Measurements from ENCODE around the gene ADD1. TPM values are rescaled to one million over a fixed set of nuclear protein-coding genes. Genes with fewer than 3 reads are reported as not detected.

The ADD1 gene
- total and polyA plus RNA-seq, 2 experiments from 2014 or later, result 230 to 274 TPM

DNA sequence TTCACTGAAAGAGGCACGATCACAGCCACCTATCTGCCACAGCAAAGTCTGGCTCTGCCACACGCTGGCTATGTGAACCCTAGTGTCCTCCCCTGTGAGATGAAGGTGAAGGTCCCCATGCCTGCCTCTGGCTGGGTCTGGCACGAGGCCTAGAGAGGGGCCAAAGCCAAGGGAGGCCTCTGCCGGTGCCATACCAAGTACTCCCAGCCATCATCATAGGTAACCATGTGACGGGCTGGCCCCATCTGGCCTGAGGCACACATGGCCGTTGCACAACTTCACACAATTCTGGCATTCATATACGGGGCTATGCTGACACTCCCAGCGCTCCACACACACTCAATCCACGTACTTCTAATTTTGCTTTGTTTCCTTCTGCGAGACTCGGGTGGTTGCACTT is 104.3 kb downstream of the ADD1 start:
- Histone ChIP-seq H3K4me3 (no peak overlapping the region), H3K36me3 (peaks cover 78% of the 10 kb centered on the region), H3K9me3 (ENCODE audit: low read depth) (no peaks in the 10 kb centered on the region), H3K4me1 (ENCODE audit: low read depth) (no peaks in the 10 kb centered on the region), H3K27ac (no peak overlapping the region), H3K27me3 (no peaks in the 10 kb centered on the region)
- TF ChIP-seq, protein P1, sequence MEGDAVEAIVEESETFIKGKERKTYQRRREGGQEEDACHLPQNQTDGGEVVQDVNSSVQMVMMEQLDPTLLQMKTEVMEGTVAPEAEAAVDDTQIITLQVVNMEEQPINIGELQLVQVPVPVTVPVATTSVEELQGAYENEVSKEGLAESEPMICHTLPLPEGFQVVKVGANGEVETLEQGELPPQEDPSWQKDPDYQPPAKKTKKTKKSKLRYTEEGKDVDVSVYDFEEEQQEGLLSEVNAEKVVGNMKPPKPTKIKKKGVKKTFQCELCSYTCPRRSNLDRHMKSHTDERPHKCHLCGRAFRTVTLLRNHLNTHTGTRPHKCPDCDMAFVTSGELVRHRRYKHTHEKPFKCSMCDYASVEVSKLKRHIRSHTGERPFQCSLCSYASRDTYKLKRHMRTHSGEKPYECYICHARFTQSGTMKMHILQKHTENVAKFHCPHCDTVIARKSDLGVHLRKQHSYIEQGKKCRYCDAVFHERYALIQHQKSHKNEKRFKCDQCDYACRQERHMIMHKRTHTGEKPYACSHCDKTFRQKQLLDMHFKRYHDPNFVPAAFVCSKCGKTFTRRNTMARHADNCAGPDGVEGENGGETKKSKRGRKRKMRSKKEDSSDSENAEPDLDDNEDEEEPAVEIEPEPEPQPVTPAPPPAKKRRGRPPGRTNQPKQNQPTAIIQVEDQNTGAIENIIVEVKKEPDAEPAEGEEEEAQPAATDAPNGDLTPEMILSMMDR (IDR thresholded peaks at IDR 0.05; ENCODE audit: low read depth, low read length), result no peak
- DNase-seq (ENCODE audit: low read depth in 1 of 2, low spot score in 1 of 2), result no peak

DNA sequence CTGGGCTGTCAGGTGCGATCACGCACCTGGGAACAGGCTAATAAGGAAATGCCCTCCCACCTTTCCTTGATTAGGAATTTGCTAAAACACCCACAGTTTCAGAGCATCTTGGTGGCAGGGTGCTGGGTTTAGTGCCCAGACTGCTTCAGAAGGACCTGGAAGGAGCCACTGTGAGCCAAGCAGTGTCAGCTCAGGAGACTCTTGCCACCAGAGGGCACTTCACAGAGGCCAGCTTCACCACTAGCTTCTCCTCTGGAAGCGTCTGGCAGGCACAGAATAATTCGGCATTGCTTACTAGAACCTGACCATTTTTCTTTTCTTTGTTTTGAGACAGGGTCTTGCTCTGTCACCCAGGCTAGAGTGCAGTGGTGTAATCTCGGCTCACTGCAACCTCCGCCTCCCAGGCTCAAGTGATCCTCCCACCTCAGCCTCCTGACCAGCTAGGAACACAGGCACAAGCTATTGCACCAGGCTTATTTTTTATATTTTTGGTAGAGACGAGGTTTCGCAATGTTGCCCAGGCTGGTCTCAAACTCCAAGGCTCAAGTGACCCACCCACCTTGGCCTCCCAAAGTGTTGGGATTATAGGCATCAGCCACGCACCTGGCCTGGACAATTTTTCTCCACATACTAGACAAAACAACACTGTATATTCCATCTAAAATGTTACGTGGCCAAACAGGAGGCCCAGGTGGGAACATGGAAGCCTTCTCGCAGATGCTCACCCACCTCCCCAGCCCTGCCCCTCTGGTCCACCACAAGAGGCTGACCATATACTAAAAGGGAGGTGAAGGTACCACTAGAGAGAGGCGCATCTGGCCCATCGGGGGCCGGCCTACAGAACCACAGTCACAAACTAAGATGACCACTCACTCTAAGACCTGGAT is 105.5 kb downstream of the ADD1 start:
- H3K27me3 ChIP-seq, result no peaks in the 10 kb centered on the region
- no peaks in the 10 kb centered on the region for H3K4me1 ChIP-seq (ENCODE audit: low read depth)
- H3K9me3 ChIP-seq (ENCODE audit: low read depth), result no peaks in the 10 kb centered on the region
- peak; percentile 33 to 51 for DNase-seq (ENCODE audit: low read depth in 1 of 2, low spot score in 1 of 2)
- TF ChIP-seq, protein P1 (IDR thresholded peaks at IDR 0.05; ENCODE audit: low read depth, low read length), result peak; percentile 36
- H3K36me3 ChIP-seq, result peaks cover 73% of the 10 kb centered on the region
- no peak overlapping the region for H3K27ac ChIP-seq
- H3K4me3 ChIP-seq, result no peak overlapping the region

DNA sequence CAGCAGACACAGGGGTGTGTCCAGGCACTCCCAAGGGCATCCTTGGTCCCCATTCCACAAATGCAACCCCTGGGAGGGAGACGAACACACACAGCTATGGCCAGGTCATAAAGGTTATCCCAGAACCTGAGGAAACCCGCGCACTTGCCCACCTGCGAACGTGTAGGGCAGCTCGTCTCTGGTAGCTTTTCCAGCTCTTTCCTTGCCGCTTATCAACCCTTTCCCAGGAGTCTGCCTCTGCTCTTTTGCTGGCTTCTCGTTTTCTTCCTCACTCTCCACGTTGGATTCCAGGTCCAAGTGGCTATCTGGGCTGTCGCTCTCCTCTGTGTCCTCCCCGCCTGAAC is 106.1 kb downstream of the ADD1 start:
- H3K9me3 ChIP-seq (ENCODE audit: low read depth), result no peaks in the 10 kb centered on the region
- H3K27me3 ChIP-seq, result no peaks in the 10 kb centered on the region
- H3K36me3 ChIP-seq, result peaks cover 67% of the 10 kb centered on the region
- no peaks in the 10 kb centered on the region for H3K4me1 ChIP-seq (ENCODE audit: low read depth)
- TF ChIP-seq, protein P1 (IDR thresholded peaks at IDR 0.05; ENCODE audit: low read depth, low read length), result no peak
- no peak for DNase-seq (ENCODE audit: low read depth in 1 of 2, low spot score in 1 of 2)
- no peak overlapping the region for H3K27ac ChIP-seq
- H3K4me3 ChIP-seq, result no peak overlapping the region

DNA sequence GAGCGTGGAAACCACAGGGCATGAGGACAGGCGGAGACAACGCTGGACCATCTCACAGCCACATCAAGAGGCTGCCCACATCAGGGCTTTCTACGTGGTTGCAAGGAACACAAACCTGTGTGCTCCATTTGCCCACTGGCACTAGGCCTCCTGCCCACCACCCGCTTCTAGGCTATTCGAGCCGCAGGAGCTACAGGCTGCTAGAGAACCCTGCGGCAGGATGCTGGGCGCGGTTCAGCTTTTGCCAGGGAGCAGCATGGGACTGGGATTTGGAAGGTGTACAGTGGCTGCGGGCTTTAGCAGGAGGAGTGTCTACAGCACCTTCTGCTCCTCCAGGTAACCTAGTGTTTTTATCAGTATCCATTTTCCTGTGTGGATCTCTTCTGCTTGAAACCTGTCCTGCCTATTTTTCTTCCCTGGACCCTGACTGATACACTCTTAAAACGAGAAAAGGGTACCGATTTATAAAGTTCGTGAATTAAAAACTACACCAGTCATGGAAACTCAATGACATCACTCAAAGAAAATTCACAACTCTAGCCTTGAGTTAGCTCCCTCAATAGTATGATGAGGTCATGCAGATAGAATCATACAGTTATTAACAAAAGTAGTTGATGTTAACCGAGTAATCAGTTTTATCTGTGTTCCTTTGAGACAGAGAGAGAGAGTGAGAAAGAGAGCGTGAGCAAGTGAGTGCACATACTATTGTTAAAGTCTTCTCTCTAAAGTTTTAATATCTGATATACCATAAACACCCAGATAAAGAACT is 106.8 kb downstream of the ADD1 start:
- Histone ChIP-seq H3K9me3 (ENCODE audit: low read depth) (no peaks in the 10 kb centered on the region), H3K27me3 (no peaks in the 10 kb centered on the region), H3K36me3 (peaks cover 61% of the 10 kb centered on the region), H3K27ac (no peak overlapping the region), H3K4me1 (ENCODE audit: low read depth) (no peaks in the 10 kb centered on the region), H3K4me3 (no peak overlapping the region)
- DNase-seq (ENCODE audit: low read depth in 1 of 2, low spot score in 1 of 2), result no peak
- TF ChIP-seq, protein P1 (IDR thresholded peaks at IDR 0.05; ENCODE audit: low read depth, low read length), result no peak

DNA sequence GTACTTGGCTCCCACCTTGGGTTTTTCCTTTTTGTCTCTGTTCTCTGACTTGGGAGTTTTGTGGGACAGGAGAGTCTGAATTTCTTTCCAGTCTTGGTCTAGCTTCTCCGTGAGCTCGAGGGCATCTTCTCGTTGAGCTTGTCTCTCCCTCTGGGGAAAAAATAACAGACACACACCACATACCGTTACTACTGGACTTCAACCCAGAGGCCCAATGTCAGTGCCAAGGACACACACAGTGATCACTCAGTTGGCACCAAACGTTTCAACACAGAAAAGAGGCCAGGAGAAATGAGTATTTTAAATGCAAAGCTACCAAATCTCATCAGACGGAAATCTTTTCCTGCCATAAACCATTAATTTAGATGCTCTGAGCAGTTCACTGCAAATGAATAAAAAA is 109.9 kb downstream of the ADD1 start:
- H3K27me3 ChIP-seq, result no peaks in the 10 kb centered on the region
- DNase-seq (ENCODE audit: low read depth in 1 of 2, low spot score in 1 of 2), result no peak
- no peaks in the 10 kb centered on the region for H3K4me1 ChIP-seq (ENCODE audit: low read depth)
- TF ChIP-seq, protein P1 (IDR thresholded peaks at IDR 0.05; ENCODE audit: low read depth, low read length), result no peak
- no peaks in the 10 kb centered on the region for H3K9me3 ChIP-seq (ENCODE audit: low read depth)
- no peak overlapping the region for H3K4me3 ChIP-seq
- H3K36me3 ChIP-seq, result peaks cover 54% of the 10 kb centered on the region
- H3K27ac ChIP-seq, result peak overlapping the region; percentile 28
